ENCODE measurements around the gene GNAS. TPM values are rescaled to one million over a fixed set of nuclear protein-coding genes. Genes with fewer than 3 reads are reported as not detected.

The GNAS gene
- total RNA-seq, 4 donors from 2014 or later = 281 to 822 (median 446) TPM

- Histone ChIP-seq H3K4me3 (no peak overlapping the region), H3K9me3 (no peaks in the 10 kb centered on the region), H3K27ac (no peak overlapping the region), H3K4me1 (no peaks in the 10 kb centered on the region), H3K36me3 (no peaks in the 10 kb centered on the region), H3K27me3 (no peaks in the 10 kb centered on the region)
- intact Hi-C loops (cut with DNase I; ENCODE audit: low total_unique reads) = no loop called here
- no peak for TF ChIP-seq POLR2A (IDR thresholded peaks at IDR 0.05)
- TF ChIP-seq CTCF (IDR thresholded peaks at IDR 0.05) = no peak
- DNase-seq = no peak
Observed at GRCh38 chr20:58876437-58876836, 23.9 kb downstream of the GNAS start.

- Histone ChIP-seq H3K27ac (no peak overlapping the region), H3K4me3 (no peak overlapping the region), H3K27me3 (no peaks in the 10 kb centered on the region), H3K9me3 (no peaks in the 10 kb centered on the region), H3K4me1 (no peaks in the 10 kb centered on the region), H3K36me3 (no peaks in the 10 kb centered on the region)
- TF ChIP-seq POLR2A (IDR thresholded peaks at IDR 0.05) (no peak), CTCF (IDR thresholded peaks at IDR 0.05) (no peak)
- no peak for DNase-seq
- intact Hi-C loops (cut with DNase I; ENCODE audit: low total_unique reads) = no loop called here
Observed at GRCh38 chr20:58877050-58877975, 24.8 kb downstream of the GNAS start.

- no peaks in the 10 kb centered on the region for H3K27me3 ChIP-seq
- H3K36me3 ChIP-seq = no peaks in the 10 kb centered on the region
- TF ChIP-seq CTCF (IDR thresholded peaks at IDR 0.05) = no peak
- no peak for TF ChIP-seq POLR2A (IDR thresholded peaks at IDR 0.05)
- H3K9me3 ChIP-seq = no peaks in the 10 kb centered on the region
- no peak overlapping the region for H3K4me3 ChIP-seq
- no peak overlapping the region for H3K27ac ChIP-seq
- H3K4me1 ChIP-seq = no peaks in the 10 kb centered on the region
- DNase-seq = no peak
- intact Hi-C loops (cut with DNase I; ENCODE audit: low total_unique reads) = no loop called here
Observed at GRCh38 chr20:58877976-58878360, 25.5 kb downstream of the GNAS start.

GRCh38 chr20:58878399-58878798 is 25.9 kb downstream of the GNAS start:
- intact Hi-C loops (cut with DNase I; ENCODE audit: low total_unique reads) = no loop called here
- H3K4me1 ChIP-seq = no peaks in the 10 kb centered on the region

More at GRCh38 chr20:58878399-58878798, 25.9 kb downstream of the GNAS start:
- H3K9me3 ChIP-seq = no peaks in the 10 kb centered on the region
- no peaks in the 10 kb centered on the region for H3K36me3 ChIP-seq
- no peak overlapping the region for H3K4me3 ChIP-seq
- TF ChIP-seq CTCF (IDR thresholded peaks at IDR 0.05) = no peak
- TF ChIP-seq POLR2A (IDR thresholded peaks at IDR 0.05) = no peak
- no peak for DNase-seq
- no peak overlapping the region for H3K27ac ChIP-seq
- no peaks in the 10 kb centered on the region for H3K27me3 ChIP-seq
